Measurements from ENCODE around the gene ECPAS.

DNA sequence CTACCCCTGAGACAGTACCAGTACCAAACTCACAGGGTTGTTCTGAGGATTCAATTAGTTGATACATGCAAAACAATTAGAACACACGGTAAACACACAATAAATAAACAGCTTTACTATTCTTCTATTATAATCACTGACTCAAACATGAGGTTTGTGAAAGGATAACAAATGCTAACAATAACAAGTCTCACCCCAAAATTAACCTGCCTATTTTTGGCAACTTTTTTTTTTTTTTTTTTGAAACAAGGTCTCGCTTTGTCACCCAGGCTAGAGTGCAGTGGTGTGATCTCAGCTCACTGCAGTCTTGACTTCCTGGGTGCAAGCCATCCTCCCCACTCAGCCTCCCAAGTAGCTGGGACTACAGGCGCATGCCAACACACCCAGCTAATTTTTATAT lies 6.5 kb downstream of the ECPAS start:
- TF ChIP-seq, protein P1, sequence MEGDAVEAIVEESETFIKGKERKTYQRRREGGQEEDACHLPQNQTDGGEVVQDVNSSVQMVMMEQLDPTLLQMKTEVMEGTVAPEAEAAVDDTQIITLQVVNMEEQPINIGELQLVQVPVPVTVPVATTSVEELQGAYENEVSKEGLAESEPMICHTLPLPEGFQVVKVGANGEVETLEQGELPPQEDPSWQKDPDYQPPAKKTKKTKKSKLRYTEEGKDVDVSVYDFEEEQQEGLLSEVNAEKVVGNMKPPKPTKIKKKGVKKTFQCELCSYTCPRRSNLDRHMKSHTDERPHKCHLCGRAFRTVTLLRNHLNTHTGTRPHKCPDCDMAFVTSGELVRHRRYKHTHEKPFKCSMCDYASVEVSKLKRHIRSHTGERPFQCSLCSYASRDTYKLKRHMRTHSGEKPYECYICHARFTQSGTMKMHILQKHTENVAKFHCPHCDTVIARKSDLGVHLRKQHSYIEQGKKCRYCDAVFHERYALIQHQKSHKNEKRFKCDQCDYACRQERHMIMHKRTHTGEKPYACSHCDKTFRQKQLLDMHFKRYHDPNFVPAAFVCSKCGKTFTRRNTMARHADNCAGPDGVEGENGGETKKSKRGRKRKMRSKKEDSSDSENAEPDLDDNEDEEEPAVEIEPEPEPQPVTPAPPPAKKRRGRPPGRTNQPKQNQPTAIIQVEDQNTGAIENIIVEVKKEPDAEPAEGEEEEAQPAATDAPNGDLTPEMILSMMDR (IDR thresholded peaks at IDR 0.05) = no peak
- TF ChIP-seq POLR2A (IDR thresholded peaks at IDR 0.05) = no peak

All from ovary (tissue), 3 donors.